ENCODE measurements around the gene VSIG2. TPM values are rescaled to one million over a fixed set of nuclear protein-coding genes. Genes with fewer than 3 reads are reported as not detected.

The VSIG2 gene
- total RNA-seq, 1 donor from 2014 or later: not detected

GRCh38 chr11:124722176-124722575 is 29.9 kb downstream of the VSIG2 start:
- no peak for DNase-seq

GRCh38 chr11:124719534-124719933 is 32.5 kb downstream of the VSIG2 start:
- no peak for DNase-seq

GRCh38 chr11:124718801-124719200 is 33.3 kb downstream of the VSIG2 start:
- DNase-seq: no peak

GRCh38 chr11:124717786-124718651 is 34.0 kb downstream of the VSIG2 start:
- DNase-seq: no peak

- DNase-seq: no peak
Measured at GRCh38 chr11:124717421-124717785, 34.7 kb downstream of the VSIG2 start.

- no peak for DNase-seq
Measured at GRCh38 chr11:124716591-124716990, 35.5 kb downstream of the VSIG2 start.

GRCh38 chr11:124712392-124712791 is 39.7 kb downstream of the VSIG2 start:
- DNase-seq: no peak

GRCh38 chr11:124707829-124708228 is 44.2 kb downstream of the VSIG2 start:
- no peak for DNase-seq

GRCh38 chr11:124700028-124700427 is 52.0 kb downstream of the VSIG2 start:
- no peak for DNase-seq

- no peak for DNase-seq
Measured at GRCh38 chr11:124699547-124699946, 52.5 kb downstream of the VSIG2 start.

Other genes with a start within 250 kb of the VSIG2 start
- not detected for gene OR8B12, start 208.6 kb downstream of the VSIG2 start, total RNA-seq
- gene OR8A1, start 182.3 kb downstream of the VSIG2 start, total RNA-seq: not detected
- gene PANX3, start 140.8 kb downstream of the VSIG2 start, total RNA-seq: not detected
- 24.0 TPM for gene TBRG1, start 129.4 kb downstream of the VSIG2 start, total RNA-seq
- gene SIAE, start 78.5 kb downstream of the VSIG2 start, total RNA-seq: 7.2 TPM
- 4.5 TPM for gene SPA17, start 78.4 kb downstream of the VSIG2 start, total RNA-seq
- 2.9 TPM for gene NRGN, start 12.3 kb downstream of the VSIG2 start, total RNA-seq
- gene ESAM, start 10.0 kb upstream of the VSIG2 start, total RNA-seq: 24.0 TPM
- 21.7 TPM for gene MSANTD2, start 48.2 kb upstream of the VSIG2 start, total RNA-seq
- 10.8 TPM for gene ROBO3, start 113.2 kb upstream of the VSIG2 start, total RNA-seq
- 23.3 TPM for gene ROBO4, start 145.6 kb upstream of the VSIG2 start, total RNA-seq
- not detected for gene HEPN1, start 167.0 kb upstream of the VSIG2 start, total RNA-seq
- 0.21 TPM for gene HEPACAM, start 183.8 kb upstream of the VSIG2 start, total RNA-seq
- gene CCDC15, start 201.9 kb upstream of the VSIG2 start, total RNA-seq: 7.4 TPM